KMS-11 (cell line): ENCODE data around the gene MAGEB5.
"Not testable (repeated sequence)": the region's sequence is repeated elsewhere in the genome, so short reads cannot be mapped to it uniquely, and the experiment has no call there.

Experiments used
- H2AFZ ChIP-seq: fragments of 200-600 bp; sonication (generic); 2 replicates; pipeline ENCODE4 v1.6.1; 2016; ENCODE audit warnings: antibody characterized with exemption, mixed run types, low read depth
- H3K27ac ChIP-seq: fragments of 200-600 bp; sonication (generic); 2 replicates; pipeline ENCODE4 v1.6.1; 2016; ENCODE audit warnings: mild to moderate bottlenecking, mixed run types
- H3K27me3 ChIP-seq: fragments of 200-600 bp; sonication (generic); 2 replicates; pipeline ENCODE4 v1.6.1; 2017; ENCODE audit warnings: mild to moderate bottlenecking, low read depth, mixed run types, moderate library complexity; ENCODE audit not compliant: insufficient read depth
- H3K36me3 ChIP-seq: fragments of 200-600 bp; sonication (generic); 2 replicates; pipeline ENCODE4 v1.6.1; 2017; ENCODE audit warnings: mild to moderate bottlenecking, mixed run types; ENCODE audit not compliant: insufficient read depth
- H3K4me1 ChIP-seq: fragments of 200-600 bp; sonication (generic); 2 replicates; pipeline ENCODE4 v1.6.1; 2016; ENCODE audit warnings: mild to moderate bottlenecking, low read depth, mixed run types; ENCODE audit not compliant: poor library complexity, severe bottlenecking
- H3K4me2 ChIP-seq: fragments of 200-600 bp; sonication (generic); 2 replicates; pipeline ENCODE4 v1.7.0; 2016; ENCODE audit warnings: mild to moderate bottlenecking, mixed run types
- H3K4me3 ChIP-seq: fragments of 200-600 bp; sonication (generic); IDR thresholded peaks from 2 replicates; pipeline ENCODE4 v1.6.1; 2017; ENCODE audit warnings: low read depth, low read length, mixed read lengths; ENCODE audit not compliant: insufficient read depth
- H3K79me2 ChIP-seq: fragments of 200-600 bp; sonication (generic); 2 replicates; pipeline ENCODE4 v1.6.1; 2016; ENCODE audit warnings: low read depth, mixed run types; ENCODE audit not compliant: insufficient read depth
- H3K9ac ChIP-seq: fragments of 200-600 bp; sonication (generic); 2 replicates; pipeline ENCODE4 v1.6.1; 2016; ENCODE audit warnings: mild to moderate bottlenecking, mixed run types
- H4K20me1 ChIP-seq: fragments of 200-600 bp; sonication (generic); 2 replicates; pipeline ENCODE4 v1.6.1; 2016; ENCODE audit warnings: mild to moderate bottlenecking, mixed run types; ENCODE audit not compliant: insufficient read depth
- CTCF ChIP-seq: fragments of 200-600 bp; sonication (generic); conservative IDR thresholded peaks from 2 replicates; pipeline ENCODE4 v1.6.1; 2017; ENCODE audit warnings: low read depth, mild to moderate bottlenecking, antibody characterized with exemption, low read length, moderate library complexity, mixed read lengths

Gene MAGEB5

GRCh38 chrX:26215869-26216268 lies at the start of gene MAGEB5:
MAGEB5 (plus strand) TSS chrX:26216169; CDS start chrX:26217302, 1,133 bp downstream.
- H3K4me2 ChIP-seq: no peak within 1 kb of the TSS
- no peak within 1 kb of the TSS for H3K27ac ChIP-seq
- H3K36me3 ChIP-seq: no peaks in the 10 kb centered on the region
- TF ChIP-seq CTCF: no peak
- H4K20me1 ChIP-seq: no peaks in the 10 kb centered on the region
- no peak within 1 kb of the TSS for H3K4me3 ChIP-seq
- no peaks in the 10 kb centered on the region for H3K27me3 ChIP-seq
- H3K4me1 ChIP-seq: no peaks in the 10 kb centered on the region
- no peaks in the 10 kb centered on the region for H3K79me2 ChIP-seq
- H2AFZ ChIP-seq: no peak within 1 kb of the TSS
- no peak within 1 kb of the TSS for H3K9ac ChIP-seq

- no peaks in the 10 kb centered on the region for H4K20me1 ChIP-seq
- no peaks in the 10 kb centered on the region for H3K79me2 ChIP-seq
- no peak within 1 kb of the TSS for H2AFZ ChIP-seq
- no peak within 1 kb of the TSS for H3K27ac ChIP-seq
- TF ChIP-seq CTCF: no peak
- no peak within 1 kb of the TSS for H3K9ac ChIP-seq
- no peaks in the 10 kb centered on the region for H3K27me3 ChIP-seq
- no peaks in the 10 kb centered on the region for H3K4me1 ChIP-seq
- no peaks in the 10 kb centered on the region for H3K36me3 ChIP-seq
- H3K4me3 ChIP-seq: no peak within 1 kb of the TSS
- H3K4me2 ChIP-seq: no peak within 1 kb of the TSS
Observed at GRCh38 chrX:26192204-26192603, 23.8 kb upstream of the MAGEB5 start, which contains the start of gene MAGEB6. MAGEB6 (plus strand) TSS chrX:26192440; CDS start chrX:26193847, 1,407 bp downstream.

- Histone ChIP-seq H3K4me2 (no peak overlapping the region), H4K20me1 (no peaks in the 10 kb centered on the region), H3K79me2 (no peaks in the 10 kb centered on the region), H3K4me1 (no peaks in the 10 kb centered on the region), H3K27me3 (no peaks in the 10 kb centered on the region), H3K9ac (no peak overlapping the region), H3K27ac (no peak overlapping the region), H2AFZ (no peak overlapping the region), H3K36me3 (no peaks in the 10 kb centered on the region), H3K4me3 (no peak overlapping the region)
- TF ChIP-seq CTCF: no peak
Observed at GRCh38 chrX:26203561-26203960, 12.4 kb upstream of the MAGEB5 start.

- not testable (repeated sequence) for H3K36me3 ChIP-seq, H3K4me2 ChIP-seq, H4K20me1 ChIP-seq, H3K79me2 ChIP-seq, H3K4me1 ChIP-seq, H2AFZ ChIP-seq, H3K27me3 ChIP-seq, H3K9ac ChIP-seq, H3K27ac ChIP-seq, H3K4me3 ChIP-seq
Observed at GRCh38 chrX:26204717-26205116, 11.3 kb upstream of the MAGEB5 start.

GRCh38 chrX:26208012-26208411 lies 8.0 kb upstream of the MAGEB5 start:
- TF ChIP-seq CTCF: no peak
- no peaks in the 10 kb centered on the region for H4K20me1 ChIP-seq
- no peak overlapping the region for H3K27ac ChIP-seq
- no peaks in the 10 kb centered on the region for H3K4me1 ChIP-seq
- H3K4me3 ChIP-seq: no peak overlapping the region
- H3K79me2 ChIP-seq: no peaks in the 10 kb centered on the region
- H3K9ac ChIP-seq: no peak overlapping the region
- no peaks in the 10 kb centered on the region for H3K27me3 ChIP-seq
- H3K4me2 ChIP-seq: no peak overlapping the region
- no peak overlapping the region for H2AFZ ChIP-seq
- H3K36me3 ChIP-seq: no peaks in the 10 kb centered on the region
